Gastroesophageal sphincter (tissue), 4 donors: ENCODE data around the gene TMEM117. TPM values are rescaled to one million over a fixed set of nuclear protein-coding genes. Genes with fewer than 3 reads are reported as not detected.

Experiments used
- ATAC-seq: fragments of 150-250 bp; one replicate; pipeline ENCODE4 v1.9.1; 2016; ENCODE audit warnings: mild to moderate bottlenecking, moderate library complexity
- H3K27ac ChIP-seq, 4 donors: fragments of 200-600 bp; sonication (generic) in 3 of 4; 1 replicate in 3 of 4; 2 replicates in 1 of 4; pipeline ENCODE4 v1.5.1; 2016 to 2019
- H3K27me3 ChIP-seq: fragments of 200-600 bp; sonication (generic); one replicate; pipeline ENCODE4 v1.5.1; 2019
- H3K36me3 ChIP-seq, 2 donors: fragments of 200-600 bp; sonication (generic); one replicate each; pipeline ENCODE4 v1.5.1; 2019; ENCODE audit warnings: control low read depth in 1 of 2
- H3K4me1 ChIP-seq, 3 donors: fragments of 200-600 bp; sonication (generic); 1 replicate in 2 of 3; 2 replicates in 1 of 3; pipeline ENCODE4 v1.5.1; 2016 to 2019; ENCODE audit warnings: control low read depth in 2 of 3
- H3K4me3 ChIP-seq, 2 donors: fragments of 200-600 bp; sonication (generic); one replicate each; pipeline ENCODE4 v1.5.1; 2019; ENCODE audit warnings: mild to moderate bottlenecking in 1 of 2, moderate library complexity in 1 of 2
- H3K9me3 ChIP-seq, 3 donors: fragments of 200-600 bp; sonication (generic); one replicate each; pipeline ENCODE4 v1.5.1; 2017 to 2019; ENCODE audit warnings: control low read depth in 2 of 3
- EP300 ChIP-seq: sonication (generic); formaldehyde crosslinking; IDR thresholded peaks from one replicate; pipeline ENCODE4 v1.6.1; 2017; ENCODE audit warnings: antibody characterized with exemption, mild to moderate bottlenecking
- POLR2A ChIP-seq, 2 donors: fragments of 450-650 bp; IDR thresholded peaks; one replicate each; pipeline ENCODE4 v1.6.1; 2017; ENCODE audit warnings: antibody characterized with exemption in 2 of 2, mild to moderate bottlenecking in 2 of 2, moderate library complexity in 1 of 2
- POLR2AphosphoS5 ChIP-seq: sonication (generic); formaldehyde crosslinking; IDR thresholded peaks from one replicate; pipeline ENCODE4 v1.6.1; 2017; ENCODE audit warnings: antibody characterized with exemption
- WGBS, 2 donors: methylation state at CpG; one replicate each; pipeline ENCODE4 v1.1.5; 2018; ENCODE audit warnings: low coverage in 1 of 2; 5-methylcytosine and 5-hydroxymethylcytosine counted together
- total RNA-seq, 4 donors: library from RNA; depleted of rRNA; stranded (reverse); fragments of >200 nt; gene quantifications; one replicate each; pipeline ENCODE4 v1.1.0, GENCODE V29; 2016
- TF ChIP-seq, protein P1 (sequence below), 4 experiments: fragments of 200-600 bp in 2 of 4; fragments of 450-650 bp in 2 of 4; sonication (generic) in 1 of 4; IDR thresholded peaks; one replicate each; pipeline ENCODE4 v1.5.1; 2017 to 2019; ENCODE audit warnings: antibody characterized with exemption in 4 of 4, mild to moderate bottlenecking in 2 of 4, moderate library complexity in 2 of 4

The TMEM117 gene
- total RNA-seq, 4 donors from 2014 or later = 7.8 to 21.5 (median 12.3) TPM

DNA sequence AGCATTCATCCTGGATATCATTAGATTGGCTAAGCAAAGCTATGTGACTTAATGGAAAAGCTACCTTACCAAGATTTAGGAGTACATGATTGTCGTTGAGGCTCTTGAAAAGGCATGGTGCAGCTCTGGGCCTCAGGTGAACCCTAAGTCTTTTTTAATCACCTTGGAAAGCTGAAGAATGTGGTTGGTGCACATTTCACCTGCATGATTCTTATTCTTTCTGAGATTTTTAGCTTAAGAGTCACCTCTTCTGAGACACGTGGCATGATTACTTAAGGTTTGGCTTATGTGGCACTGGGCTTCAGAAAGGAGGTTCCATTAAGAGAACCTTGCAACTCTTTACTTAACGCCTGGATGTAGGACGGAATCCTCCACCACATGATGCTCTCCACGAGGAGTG lies 498.5 kb downstream of the TMEM117 start:
- 42 to 84% methylated on average over 2 to 5 of the region's 5 CpGs for WGBS, 2 donors
- Histone ChIP-seq H3K4me3 (no peak overlapping the region), H3K4me1 (no peaks in the 10 kb centered on the region), H3K27me3 (no peaks in the 10 kb centered on the region), H3K36me3 (no peaks in the 10 kb centered on the region), H3K27ac (no peak overlapping the region), H3K9me3 (no peaks in the 10 kb centered on the region)
- ATAC-seq = no peak
- TF ChIP-seq, protein P1, sequence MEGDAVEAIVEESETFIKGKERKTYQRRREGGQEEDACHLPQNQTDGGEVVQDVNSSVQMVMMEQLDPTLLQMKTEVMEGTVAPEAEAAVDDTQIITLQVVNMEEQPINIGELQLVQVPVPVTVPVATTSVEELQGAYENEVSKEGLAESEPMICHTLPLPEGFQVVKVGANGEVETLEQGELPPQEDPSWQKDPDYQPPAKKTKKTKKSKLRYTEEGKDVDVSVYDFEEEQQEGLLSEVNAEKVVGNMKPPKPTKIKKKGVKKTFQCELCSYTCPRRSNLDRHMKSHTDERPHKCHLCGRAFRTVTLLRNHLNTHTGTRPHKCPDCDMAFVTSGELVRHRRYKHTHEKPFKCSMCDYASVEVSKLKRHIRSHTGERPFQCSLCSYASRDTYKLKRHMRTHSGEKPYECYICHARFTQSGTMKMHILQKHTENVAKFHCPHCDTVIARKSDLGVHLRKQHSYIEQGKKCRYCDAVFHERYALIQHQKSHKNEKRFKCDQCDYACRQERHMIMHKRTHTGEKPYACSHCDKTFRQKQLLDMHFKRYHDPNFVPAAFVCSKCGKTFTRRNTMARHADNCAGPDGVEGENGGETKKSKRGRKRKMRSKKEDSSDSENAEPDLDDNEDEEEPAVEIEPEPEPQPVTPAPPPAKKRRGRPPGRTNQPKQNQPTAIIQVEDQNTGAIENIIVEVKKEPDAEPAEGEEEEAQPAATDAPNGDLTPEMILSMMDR (IDR thresholded peaks at IDR 0.05) = no peak
- TF ChIP-seq POLR2A (IDR thresholded peaks at IDR 0.05) (no peak), POLR2AphosphoS5 (no peak), EP300 (no peak)

DNA sequence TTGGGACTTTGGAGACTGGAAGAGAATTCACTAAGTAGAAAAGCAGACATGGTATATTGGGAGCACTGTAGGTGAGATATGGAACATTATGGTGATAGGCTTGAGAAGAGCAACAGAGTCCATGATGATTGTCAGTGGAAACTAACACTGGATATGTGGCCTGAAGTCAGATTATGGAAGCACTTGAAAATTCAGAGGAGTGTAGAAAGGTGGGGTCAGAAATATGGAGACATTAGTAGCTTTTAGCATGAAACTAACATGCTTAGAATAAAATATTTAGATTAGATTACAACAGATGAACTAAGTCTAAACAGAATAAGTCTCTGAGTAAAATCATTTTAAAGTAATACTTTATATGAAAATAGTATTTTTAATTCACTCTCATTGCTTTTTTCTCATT lies 499.1 kb downstream of the TMEM117 start:
- ATAC-seq = no peak
- Histone ChIP-seq H3K9me3 (no peaks in the 10 kb centered on the region), H3K27ac (no peak overlapping the region), H3K4me1 (no peaks in the 10 kb centered on the region), H3K36me3 (no peaks in the 10 kb centered on the region), H3K4me3 (no peak overlapping the region), H3K27me3 (no peaks in the 10 kb centered on the region)
- TF ChIP-seq POLR2A (IDR thresholded peaks at IDR 0.05) = no peak
- no peak for TF ChIP-seq EP300
- TF ChIP-seq POLR2AphosphoS5 = no peak
- TF ChIP-seq, protein P1 (IDR thresholded peaks at IDR 0.05) = no peak

DNA sequence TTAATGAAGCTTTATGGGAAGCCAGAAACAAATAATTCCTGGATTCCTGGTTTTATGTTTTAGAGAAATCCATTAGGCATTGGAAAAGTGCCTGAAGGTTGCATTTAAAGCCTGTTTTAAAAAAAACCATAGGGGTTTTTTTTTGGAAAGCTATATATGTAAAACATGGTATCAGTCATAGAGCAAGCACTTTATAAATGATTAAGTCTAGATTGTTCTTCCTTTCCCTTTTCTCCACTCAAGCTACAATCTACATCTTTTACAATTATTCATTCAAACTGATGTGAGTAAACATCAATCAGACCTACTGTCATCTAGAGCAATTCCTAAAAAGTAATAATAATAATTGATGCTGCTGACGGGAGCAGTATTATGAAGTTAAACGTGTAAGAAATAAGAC lies 500.7 kb downstream of the TMEM117 start:
- no peak overlapping the region for H3K4me3 ChIP-seq
- H3K36me3 ChIP-seq = no peaks in the 10 kb centered on the region
- WGBS, 2 donors = 89 to 96% methylated on average over 2 of the region's 2 CpGs
- H3K4me1 ChIP-seq = no peaks in the 10 kb centered on the region
- TF ChIP-seq, protein P1 (IDR thresholded peaks at IDR 0.05) = no peak
- no peak for TF ChIP-seq POLR2A (IDR thresholded peaks at IDR 0.05)
- TF ChIP-seq EP300 = no peak
- no peak for TF ChIP-seq POLR2AphosphoS5
- ATAC-seq = no peak
- no peaks in the 10 kb centered on the region for H3K27me3 ChIP-seq
- no peak overlapping the region for H3K27ac ChIP-seq
- H3K9me3 ChIP-seq = no peaks in the 10 kb centered on the region

DNA sequence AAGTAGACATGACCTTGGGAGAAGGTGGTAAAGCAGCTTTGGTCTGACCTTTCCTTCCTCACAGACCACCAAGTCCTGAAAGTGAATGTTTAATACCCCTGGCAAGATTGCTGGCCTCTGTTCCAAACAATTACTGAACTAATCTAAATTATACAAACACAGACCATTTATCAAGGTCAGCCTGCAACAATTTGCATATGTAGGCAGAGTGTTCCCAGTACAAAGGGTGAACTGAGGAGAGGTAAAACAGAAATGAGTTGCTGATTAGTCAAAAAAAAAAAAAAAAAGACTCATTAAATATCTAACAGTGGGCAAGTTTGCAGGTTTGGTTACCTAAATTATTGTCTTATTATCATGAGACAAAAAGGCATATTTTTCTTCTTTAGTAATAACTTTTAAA lies 506.5 kb downstream of the TMEM117 start:
- Histone ChIP-seq H3K4me3 (no peak overlapping the region), H3K36me3 (no peaks in the 10 kb centered on the region), H3K27ac (no peak overlapping the region), H3K27me3 (no peaks in the 10 kb centered on the region), H3K9me3 (no peaks in the 10 kb centered on the region), H3K4me1 (no peaks in the 10 kb centered on the region)
- no peak for TF ChIP-seq POLR2AphosphoS5
- TF ChIP-seq, protein P1 (IDR thresholded peaks at IDR 0.05) = no peak
- no peak for TF ChIP-seq POLR2A (IDR thresholded peaks at IDR 0.05)
- no peak for TF ChIP-seq EP300
- no peak for ATAC-seq

DNA sequence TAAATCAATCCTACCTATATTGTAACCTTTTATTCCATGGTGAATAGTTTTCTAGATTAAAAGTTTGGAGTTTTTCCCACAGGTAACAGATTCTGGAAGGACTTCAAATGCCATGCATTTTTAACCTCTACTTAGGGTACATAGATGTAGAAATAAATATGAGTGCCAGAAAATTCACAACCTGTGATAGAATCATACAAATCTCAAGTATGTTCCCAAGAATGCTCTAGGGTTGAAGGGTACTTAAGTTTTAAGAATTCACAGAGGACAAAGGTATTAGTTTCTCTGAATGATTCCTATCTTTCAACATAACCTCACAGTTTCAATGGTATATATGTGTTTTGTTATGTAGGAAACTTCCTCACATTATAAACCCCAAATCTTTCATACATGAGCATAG lies 511.3 kb downstream of the TMEM117 start:
- Histone ChIP-seq H3K27me3 (no peaks in the 10 kb centered on the region), H3K4me1 (no peaks in the 10 kb centered on the region), H3K9me3 (no peaks in the 10 kb centered on the region), H3K27ac (no peak overlapping the region), H3K36me3 (no peaks in the 10 kb centered on the region), H3K4me3 (no peak overlapping the region)
- TF ChIP-seq POLR2AphosphoS5 = no peak
- TF ChIP-seq POLR2A (IDR thresholded peaks at IDR 0.05) = no peak
- no peak for ATAC-seq

- H3K9me3 ChIP-seq = no peaks in the 10 kb centered on the region
- no peak overlapping the region for H3K27ac ChIP-seq
- ATAC-seq = no peak
- no peaks in the 10 kb centered on the region for H3K27me3 ChIP-seq
- no peaks in the 10 kb centered on the region for H3K36me3 ChIP-seq
- H3K4me1 ChIP-seq = no peaks in the 10 kb centered on the region
- TF ChIP-seq POLR2AphosphoS5 (no peak), POLR2A (IDR thresholded peaks at IDR 0.05) (no peak), EP300 (no peak)
- TF ChIP-seq, protein P1 (IDR thresholded peaks at IDR 0.05) = no peak
- 89 to 100% methylated on average over 2 of the region's 2 CpGs for WGBS, 2 donors
- H3K4me3 ChIP-seq = no peak overlapping the region
These were observed 521.6 kb downstream of the TMEM117 start for GRCh38 chr12:44357494-44357893.
